Erythroblast (primary cell): ENCODE data around the gene PDZD8.

Source experiments
- GATA1 ChIP-seq: IDR thresholded peaks from 2 replicates; pipeline ENCODE4 v1.6.1; 2011; ENCODE audit warnings: low read depth, mild to moderate bottlenecking, control low read depth, low read length, moderate library complexity
- POLR2A ChIP-seq: IDR thresholded peaks from 2 replicates; pipeline ENCODE4 v1.6.1; 2011; ENCODE audit warnings: mild to moderate bottlenecking, low read length

- TF ChIP-seq POLR2A (no peak), GATA1 (no peak)
Measured at GRCh38 chr10:117419921-117420320, 44.7 kb upstream of the PDZD8 start.
